GM19438 (cell line): ENCODE measurements around the gene SGPP1.
"Not testable (repeated sequence)": the region's sequence is repeated elsewhere in the genome, so short reads cannot be mapped to it uniquely, and the experiment has no call there.

ENCODE experiments used
- ATAC-seq: cut with Tn5 transposase; IDR thresholded peaks from one replicate; pipeline ENCODE4 v1.9.1; 2021; ENCODE audit warnings: low read depth; ENCODE audit not compliant: unreplicated experiment

Gene SGPP1, protein sequence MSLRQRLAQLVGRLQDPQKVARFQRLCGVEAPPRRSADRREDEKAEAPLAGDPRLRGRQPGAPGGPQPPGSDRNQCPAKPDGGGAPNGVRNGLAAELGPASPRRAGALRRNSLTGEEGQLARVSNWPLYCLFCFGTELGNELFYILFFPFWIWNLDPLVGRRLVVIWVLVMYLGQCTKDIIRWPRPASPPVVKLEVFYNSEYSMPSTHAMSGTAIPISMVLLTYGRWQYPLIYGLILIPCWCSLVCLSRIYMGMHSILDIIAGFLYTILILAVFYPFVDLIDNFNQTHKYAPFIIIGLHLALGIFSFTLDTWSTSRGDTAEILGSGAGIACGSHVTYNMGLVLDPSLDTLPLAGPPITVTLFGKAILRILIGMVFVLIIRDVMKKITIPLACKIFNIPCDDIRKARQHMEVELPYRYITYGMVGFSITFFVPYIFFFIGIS

DNA sequence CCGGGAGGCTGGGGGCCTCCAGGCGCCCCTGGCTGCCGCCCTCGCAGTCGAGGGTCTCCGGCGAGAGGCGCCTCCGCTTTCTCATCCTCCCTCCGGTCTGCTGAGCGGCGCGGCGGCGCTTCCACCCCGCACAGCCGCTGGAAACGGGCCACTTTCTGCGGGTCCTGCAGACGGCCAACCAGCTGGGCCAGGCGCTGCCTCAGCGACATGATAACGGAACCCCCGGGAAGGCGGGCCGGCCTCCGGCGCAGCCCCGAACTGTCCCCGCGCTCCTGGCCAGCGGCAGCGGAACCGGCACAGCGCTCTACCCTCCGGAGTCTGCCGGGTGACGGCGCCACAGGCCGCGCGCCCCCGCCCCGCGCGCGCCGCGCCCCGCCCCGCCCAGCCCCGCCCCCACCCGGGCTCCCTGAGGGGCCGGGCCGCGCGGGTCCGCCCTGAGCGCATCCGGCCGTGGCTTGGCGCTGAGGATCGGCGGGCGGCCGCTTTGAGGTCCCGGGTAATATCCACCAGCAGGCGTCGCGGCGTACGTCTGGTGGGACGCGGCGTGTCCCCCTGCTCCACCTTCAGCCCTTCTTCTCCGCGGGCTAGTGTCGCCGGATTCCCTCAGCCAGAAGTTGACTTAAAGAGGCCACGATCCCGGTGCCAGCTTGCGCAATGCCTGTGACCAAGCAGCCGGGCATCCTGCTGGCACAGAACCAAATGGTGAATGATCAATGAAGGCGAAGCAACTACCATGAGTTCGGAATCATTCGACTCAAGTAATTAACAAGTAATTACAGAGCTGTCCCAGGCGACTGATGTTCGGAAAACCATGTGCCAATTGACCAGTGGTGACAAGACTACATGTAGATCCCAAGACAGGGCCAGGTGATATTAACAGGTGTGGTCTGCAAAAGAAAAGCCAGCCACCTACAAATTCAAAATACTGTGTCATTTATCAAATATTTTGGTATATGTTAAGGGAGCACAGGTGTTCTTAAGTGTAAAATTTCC lies at the start of gene SGPP1:
Gene SGPP1 (minus strand): TSS at position 330 of the 993 bp plus-strand sequence. CDS start 121 bp downstream, at position 209.
- ATAC-seq, result peak; percentile 81

DNA sequence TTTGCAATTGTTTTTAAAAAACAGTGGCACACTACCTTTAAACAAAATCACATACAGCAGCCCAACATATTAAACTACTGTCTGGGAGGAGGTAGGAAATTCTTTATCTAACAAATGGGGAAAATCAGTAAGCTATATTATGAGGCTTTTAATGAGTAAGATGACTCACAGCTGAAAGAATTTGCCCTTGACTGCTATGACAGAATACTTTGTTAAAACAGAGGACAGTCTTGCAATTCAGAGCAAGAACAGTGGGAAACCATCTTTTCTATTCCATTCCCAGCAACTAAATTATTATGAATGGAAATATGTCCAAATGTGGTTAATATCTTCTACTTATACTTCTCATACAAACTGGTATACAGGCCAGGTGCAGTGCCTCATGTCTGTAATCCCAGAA lies 49.2 kb upstream of the SGPP1 start:
- ATAC-seq, result no peak

DNA sequence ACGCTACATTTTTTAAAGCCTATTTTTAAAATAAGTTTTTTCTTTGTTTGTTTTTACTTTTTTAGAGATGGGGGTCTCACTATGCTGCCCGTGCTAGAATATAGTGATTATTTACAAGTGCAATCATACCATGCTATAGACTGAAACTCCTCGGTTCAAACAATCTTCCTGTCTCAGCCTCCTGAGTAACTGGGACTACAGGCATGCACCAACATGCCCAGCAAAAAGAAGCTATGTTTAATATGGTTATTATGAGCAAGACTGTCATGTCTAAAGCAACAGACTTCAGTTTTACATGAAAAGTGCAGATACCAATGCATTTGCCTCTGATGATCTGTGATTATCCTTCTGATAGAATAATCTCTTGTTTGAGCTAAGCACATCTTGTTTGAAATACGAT lies 45.6 kb upstream of the SGPP1 start:
- no peak for ATAC-seq

DNA sequence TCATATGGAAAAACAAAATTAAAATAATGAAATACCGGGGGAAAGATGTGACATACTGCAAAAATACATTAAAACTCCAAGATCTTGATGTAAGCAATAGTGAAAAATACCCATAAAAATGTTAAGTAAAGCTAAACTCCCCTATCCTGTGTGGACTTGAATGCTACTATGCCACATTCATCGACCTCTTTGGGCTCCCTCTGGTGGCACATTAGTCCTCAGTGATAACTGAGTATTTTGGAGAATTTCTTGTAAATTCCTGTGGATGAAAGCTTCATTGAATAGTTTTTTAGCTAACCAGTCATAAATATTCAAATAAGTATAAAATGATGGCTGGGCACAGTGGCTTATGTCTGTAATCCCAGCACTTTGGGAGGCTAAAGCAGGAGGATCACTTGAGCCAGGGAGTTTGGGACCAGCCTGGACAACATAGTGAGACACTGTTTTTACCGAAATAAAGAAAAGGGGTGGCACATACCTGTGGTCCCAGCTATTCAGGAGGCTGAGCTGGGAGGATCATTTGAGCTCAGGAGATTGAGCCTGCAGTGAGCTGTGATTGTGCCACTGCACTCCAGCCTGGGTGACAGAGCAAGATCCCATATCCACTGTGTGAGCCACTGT lies 42.4 kb upstream of the SGPP1 start:
- ATAC-seq, result no peak

DNA sequence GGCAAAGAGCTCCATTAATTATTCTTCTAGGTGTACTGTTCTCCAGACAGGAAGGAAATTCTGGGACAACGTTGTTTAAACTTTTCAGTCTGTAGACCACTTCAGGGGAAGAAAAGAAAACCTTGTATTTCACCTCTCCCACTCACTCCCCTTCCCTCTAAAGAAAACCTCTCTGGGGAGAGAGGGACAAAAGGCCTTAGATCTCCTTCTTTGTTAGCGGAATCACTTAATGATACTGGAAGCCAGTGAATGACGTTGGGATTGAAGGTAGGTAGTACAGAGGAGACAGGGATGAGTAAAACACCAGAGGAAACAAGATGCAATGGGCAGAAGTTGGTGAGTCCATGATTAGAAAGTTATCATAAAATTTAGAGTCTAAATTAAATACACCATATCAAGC lies 38.7 kb upstream of the SGPP1 start:
- no peak for ATAC-seq

DNA sequence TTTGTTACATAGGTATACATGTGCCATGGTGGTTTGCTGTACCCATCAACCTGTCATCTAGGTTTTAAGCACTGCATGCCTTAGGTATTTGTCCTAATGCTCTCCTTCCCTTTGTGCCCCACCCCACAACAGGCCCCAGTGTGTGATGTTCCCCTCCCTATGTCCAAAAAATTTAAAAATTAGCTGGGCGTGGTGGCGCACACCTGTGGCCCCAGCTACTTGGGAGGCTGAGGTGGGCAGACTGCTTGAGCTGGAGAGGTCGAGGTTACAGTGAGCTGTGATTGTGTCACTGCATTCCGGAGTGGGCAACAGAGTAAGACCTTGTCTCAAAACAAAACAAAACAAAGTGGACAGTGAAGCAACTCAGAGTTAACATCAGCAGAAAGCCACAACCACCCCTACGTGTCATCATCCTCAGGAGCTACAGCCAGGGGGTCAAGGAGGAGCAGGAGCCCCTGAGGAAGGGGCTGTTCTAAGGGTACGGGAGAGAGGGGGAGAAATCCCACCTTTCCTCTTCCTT lies 36.8 kb upstream of the SGPP1 start:
- no peak for ATAC-seq

DNA sequence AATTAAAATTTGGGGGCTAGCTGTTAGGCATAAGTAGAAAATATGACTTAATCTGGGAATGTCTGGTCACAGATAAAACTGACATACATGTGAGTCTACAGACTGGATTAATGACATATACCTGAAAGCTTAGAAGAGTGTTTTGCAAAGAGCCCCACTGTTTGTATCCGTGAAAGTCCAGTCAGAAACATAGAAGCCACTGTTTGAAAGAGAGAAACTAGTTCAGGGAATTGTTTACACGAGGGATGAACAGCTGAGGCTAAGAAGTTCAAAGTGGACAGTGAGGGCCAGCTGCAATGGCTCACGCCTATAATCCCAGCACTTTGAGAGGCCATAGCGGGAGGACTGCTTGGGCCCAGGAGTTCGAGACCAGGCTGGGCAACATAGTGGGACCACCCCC lies 36.2 kb upstream of the SGPP1 start:
- no peak for ATAC-seq

DNA sequence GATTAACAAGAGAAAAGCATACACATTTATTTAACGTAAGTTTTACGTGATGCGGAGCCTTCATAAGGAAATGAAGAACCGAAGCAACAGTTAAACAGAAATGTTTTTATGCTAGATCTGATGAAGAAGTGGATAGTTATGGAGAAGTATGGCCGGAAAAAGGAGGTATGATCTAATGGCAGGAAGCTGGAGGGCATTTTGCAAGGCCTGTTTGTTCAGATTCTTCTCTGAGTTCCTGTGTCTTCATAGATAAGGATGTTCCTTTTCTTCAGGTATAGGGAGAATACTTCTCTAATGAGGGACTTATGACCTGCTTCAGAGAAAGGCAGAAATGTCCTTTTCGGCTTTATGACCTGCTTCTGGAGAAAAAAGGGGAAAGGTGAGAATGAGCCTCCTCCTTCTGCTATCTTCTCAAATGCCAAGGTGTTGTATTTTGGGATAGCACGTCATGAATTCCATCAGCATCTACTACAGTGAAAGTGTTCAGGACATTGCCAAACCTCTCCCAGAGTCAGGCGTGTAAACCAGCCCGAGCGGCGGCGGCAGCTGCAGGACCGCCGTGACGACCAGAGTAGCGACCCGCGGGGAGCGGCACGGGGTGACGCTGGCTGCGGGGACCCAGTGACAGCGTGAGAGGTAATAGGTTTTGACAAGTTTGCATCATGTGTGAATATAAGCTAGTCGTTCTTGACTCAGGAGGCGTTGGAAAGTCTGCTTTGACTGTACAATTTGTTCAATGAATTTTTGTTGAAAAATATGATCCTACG lies 33.7 kb upstream of the SGPP1 start:
- ATAC-seq, result no peak

DNA sequence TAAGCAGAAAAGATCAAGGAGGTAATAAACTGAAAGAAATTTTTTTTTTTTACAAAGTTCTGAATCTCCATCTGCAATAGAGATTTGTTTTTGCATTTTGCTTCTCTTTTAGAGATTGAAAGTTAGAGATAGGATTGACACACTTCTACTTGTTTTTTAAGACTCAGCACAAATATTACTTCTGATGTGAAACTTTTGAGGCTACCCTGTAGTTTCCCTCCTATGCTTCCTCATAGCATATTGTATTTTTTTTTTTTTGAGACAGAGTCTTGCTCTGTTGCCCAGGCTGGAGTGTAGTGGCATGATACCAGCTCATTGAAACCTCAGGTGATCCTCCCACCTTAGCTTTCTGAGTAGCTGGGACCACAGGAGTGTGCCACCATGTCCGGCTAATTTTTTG lies 32.1 kb upstream of the SGPP1 start:
- peak; percentile 46 for ATAC-seq

DNA sequence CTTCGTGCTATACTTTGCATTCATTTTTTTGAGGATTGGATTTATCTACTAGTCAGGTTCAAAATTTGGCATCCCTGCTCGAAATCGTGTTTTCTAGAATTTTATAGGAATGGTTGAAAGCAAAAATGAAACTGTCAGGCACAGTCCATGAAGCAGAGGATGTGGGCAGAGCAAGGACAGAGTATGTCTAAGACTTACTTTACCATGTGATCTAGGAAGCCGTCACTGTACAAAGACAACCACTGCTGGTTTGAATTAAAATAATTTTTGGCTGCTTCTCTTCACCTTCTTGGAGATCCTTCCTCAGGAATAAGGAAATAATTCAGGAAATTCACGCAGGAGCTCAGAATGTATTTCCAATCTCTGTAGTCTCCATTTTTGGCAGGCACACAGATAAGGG lies 31.6 kb upstream of the SGPP1 start:
- ATAC-seq, result peak; percentile 72

DNA sequence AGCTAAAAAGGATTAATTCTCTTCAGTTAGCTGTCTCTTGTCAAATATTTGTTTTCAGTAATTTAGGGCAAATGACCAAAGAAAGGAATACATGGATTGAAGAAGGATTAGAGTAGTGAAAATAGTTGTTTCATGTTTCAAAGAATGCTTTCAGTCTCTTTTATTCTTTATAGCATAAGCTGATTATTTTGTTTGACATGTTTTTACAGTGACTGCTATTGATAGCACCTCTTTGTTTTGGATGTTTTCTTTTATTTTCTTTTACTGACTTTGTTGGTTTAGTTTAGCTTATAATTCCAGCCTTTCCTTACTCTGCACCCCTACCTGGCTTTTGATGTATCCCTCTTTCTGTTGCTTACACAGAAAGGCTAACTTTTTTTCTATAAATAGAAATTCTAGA lies 29.3 kb upstream of the SGPP1 start:
- ATAC-seq, result no peak

DNA sequence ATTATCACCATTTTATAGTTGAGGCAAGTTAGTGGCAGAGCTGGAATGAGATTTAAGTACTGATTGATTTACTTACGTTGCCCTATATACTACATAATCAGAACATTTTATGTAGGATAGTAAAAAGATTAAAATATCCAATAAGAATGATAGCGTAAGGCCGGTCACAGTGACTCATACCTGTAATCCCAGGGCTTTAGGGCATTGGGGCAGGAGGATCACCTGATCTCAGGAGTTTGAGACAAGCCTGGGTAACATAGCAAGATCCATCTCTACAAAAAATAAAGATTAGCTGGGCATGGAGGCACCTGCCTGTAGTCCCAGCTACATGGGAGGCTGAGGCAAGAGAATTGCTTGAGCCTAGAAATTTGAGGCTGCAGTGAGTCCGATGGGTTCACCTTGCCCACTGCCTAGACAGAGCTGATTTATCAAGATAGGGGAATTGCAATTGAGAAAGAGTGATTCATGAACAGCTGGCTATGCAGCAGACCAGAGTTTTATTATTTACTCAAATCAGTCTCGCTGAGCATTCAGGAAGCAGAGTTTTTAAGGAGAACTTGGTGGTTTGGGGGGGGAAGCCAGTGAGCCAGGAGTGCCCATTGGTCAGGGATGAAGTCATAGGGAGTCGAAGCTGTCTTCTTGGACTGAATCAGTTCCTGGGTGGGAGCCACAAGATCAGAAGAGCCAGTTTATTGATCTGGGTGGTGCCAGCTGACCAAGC lies 24.7 kb upstream of the SGPP1 start:
- no peak for ATAC-seq

DNA sequence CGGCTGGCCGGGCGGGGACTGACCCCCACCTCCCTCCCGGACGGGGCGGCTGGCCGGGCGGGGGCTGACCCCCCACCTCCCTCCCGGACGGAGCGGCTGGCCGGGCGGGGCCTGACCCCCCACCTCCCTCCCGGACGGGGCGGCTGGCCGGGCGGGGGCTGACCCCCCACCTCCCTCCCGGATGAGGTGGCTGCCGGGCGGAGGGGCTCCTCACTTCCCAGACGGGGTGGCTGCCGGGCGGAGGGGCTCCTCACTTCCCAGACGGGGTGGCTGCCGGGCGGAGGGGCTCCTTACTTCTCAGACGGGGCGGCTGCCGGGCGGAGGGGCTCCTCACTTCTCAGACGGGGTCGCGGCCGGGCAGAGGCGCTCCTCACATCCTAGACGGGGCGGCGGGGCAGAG lies 23.2 kb upstream of the SGPP1 start:
- not testable (repeated sequence) for ATAC-seq

DNA sequence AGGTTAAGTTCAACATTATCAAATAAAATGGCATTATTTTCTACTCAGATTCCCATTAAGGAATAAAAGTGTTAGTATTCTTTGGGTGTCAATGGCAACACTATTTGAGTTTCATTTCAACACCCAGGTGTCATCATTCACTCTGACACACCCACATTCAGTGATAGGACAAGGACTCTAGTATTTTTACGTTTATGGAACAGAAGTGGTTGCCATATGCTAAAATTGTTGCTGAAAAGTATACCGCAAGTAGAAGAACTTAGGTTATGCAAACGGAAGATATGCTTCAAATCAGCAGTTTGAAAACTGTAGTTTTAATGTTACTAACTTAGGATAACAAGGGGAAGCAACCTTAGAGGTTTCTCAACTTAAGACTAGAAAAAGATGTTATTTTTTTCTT lies 20.0 kb upstream of the SGPP1 start:
- no peak for ATAC-seq

DNA sequence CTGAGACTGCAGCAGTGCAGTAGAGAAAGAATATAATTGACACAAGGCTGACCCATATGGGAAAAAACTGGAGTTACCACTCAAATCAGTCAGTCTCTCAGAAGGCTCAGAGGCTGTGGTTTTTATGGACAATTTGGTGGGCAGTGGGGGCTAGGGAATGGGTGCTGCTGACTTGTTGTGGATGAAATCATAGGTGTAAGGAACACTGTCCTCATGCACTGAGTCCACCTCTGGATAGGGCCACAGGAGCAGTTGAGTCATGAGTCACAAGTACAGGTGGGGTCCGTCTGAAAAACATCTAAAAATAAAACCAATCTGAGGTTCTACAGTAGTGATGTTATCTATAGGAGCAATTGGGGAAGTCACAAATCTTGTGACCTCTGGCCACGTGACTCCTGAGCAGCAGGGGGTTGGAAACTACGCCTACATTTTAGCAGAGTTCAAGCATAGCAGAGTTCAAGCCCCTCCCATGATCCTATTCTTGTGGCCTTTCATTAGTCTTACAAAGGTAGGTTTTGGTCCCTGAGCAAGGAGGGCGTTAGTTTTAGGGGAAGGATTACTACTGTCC lies 18.1 kb upstream of the SGPP1 start:
- ATAC-seq, result peak; percentile 65

DNA sequence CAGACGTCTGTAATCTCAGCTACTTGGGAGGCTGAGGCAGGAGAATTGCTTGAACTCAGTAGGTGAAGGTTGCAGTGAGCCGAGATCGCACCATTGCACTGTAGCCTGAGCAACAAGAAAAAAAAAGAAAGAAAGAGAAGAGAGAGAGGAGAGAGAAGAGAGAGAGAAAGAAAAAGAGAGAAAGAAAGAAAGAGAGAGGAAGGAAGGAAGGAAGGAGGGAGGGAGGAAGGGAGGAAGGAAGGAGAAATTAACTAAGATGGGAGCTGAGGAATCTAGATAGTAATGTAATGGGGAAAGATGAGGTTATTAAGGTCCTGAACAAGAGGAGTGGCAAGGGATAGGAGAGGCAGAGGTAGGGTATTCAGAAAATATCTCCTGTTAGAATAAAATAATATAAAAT lies 17.4 kb upstream of the SGPP1 start:
- no peak for ATAC-seq

DNA sequence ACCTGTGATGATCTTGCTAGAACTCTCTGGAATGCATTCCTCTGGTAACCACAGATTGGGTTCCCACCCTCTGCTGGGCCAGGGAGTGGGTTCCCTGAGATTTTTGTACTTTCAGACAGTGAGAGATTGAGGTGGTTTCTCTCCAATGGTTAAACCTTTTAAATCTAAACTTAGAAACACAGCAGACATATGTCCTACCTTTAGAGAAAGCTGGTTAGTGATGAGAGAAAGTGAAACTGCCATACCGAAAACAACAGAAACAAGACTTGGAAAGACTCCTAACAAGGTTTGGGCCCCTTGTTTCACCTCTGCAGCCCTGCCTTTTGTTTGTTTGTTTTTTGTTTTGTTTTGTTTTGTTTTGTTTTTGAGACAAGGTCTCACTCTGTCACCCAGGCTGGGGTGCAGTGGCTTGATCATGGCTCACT lies 9.7 kb upstream of the SGPP1 start:
- ATAC-seq, result peak; percentile 90

DNA sequence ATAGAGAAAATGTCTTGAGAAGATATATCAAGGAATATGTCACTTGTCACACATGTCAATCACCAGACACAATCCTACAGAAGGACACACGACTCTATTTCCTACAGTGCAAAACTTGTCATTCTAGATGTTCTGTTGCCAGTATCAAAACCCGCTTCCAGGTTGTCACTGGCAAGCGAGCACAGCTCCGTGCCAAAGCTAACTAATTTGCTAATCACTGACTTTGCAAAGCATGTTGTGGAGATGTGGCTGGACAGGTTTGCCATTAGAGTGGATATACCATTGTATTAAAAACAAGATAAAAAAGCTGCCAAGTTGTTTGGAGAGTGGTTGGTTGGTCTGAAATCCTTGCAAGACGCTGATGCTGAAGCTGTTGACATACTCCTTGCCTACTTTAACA lies 7.9 kb upstream of the SGPP1 start:
- ATAC-seq, result no peak

DNA sequence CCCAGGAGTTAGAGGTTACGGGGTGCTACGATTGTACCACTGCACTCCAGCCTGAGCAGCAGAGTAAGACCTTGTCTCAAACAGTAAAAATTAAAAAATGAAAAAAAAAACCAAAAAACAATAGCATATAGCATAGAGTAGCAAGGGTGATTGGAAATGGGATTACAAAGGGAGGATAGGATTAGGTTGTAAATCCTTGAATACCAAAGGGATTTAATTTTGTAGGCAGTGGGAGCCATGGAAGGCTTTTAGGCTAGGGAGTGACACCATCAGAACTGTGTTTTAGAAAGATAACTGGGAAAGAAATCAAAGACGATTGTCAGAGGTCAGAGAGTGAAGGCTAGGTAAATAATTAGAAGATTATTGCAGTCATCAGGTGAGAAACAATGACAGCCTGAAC lies 2.8 kb upstream of the SGPP1 start:
- no peak for ATAC-seq
